HT-29 (cell line): ENCODE data around the gene CCDC180. TPM values are rescaled to one million over a fixed set of nuclear protein-coding genes. Genes with fewer than 3 reads are reported as not detected.
"Not testable (repeated sequence)": the region's sequence is repeated elsewhere in the genome, so short reads cannot be mapped to it uniquely, and the experiment has no call there.

Experiments
- DNase-seq: peaks from one replicate; pipeline ENCODE4 v3.0.0-alpha.2; 2015; ENCODE audit warnings: low spot score
- total RNA-seq: library from RNA; depleted of rRNA; stranded (reverse); fragments of >200 nt; shearing (Covaris generic); gene quantifications from 2 replicates; pipeline ENCODE4 v1.2.3, GENCODE V29; 2014; rRNA removed

Gene CCDC180
- total RNA-seq = 0.13 TPM in 1 of 2 replicates, not detected in the other

DNA sequence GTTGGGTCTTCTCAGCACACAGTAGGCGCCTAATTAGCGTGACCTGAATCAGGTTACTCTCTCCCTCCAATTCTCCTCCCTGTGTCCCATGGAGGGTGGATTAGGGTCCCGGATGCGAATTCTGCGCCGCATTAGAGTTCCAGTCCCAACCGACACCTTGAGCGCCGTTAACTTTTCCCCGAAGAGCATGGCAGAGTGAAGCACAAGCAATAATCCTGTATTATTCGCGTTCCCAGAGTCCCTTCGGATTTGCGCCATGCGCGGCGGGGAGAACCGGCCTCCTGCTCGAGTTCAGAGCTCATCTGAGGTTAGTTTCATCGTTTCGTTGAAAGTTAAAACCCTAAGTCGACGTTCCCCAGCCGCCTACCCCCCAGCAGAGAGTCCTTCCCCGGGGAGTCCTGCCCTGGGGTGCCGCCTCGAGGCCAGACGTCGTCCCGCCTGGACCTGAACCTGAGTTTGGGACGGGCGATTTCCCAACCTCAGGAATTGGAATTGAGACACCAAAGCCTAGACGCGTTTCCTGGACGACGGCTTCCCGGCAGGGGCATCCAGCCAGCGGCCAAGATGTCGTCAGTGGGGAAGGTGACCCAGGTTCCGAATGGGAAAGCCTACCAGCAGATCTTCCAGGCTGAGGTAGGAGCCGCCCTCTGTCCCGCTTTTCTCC, at the start of gene CCDC180:
CCDC180 (plus strand) TSS at position 160 of the 664 bp plus-strand sequence; CDS start at position 565, 405 bp downstream.
- no peak for DNase-seq

DNA sequence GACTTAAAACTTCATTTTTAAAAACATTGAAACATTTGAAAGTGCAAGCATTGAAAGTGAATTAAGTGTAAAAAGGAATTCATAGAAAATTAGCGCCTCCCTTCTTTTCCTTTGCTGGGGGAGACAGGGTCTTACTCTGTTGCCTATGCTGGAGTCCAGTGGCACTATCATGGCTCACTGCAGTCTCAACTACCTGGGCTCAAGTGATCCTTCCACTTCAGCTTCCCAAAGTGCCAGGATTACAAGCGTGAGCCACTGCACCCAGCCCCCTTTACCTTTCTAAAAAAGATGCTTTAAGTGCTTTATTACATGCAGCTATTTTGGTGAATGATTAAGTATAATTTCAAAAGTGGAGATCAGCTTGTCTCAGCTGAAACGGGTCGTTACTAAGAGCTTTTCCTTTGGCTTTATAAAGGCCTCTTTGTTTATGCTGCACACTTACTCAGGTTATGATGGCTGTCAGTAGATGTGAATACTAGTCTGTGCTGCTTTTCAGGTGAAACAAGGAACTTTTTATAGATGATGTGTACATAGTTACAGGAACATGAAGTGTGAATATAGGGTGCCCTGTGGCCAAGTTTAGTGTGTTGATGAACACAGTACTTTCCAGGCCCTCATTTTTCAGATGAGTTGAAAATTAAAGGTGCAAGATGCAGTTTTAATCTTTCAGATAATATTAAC, 47.5 kb upstream of the CCDC180 start:
- DNase-seq = not testable (repeated sequence)

DNA sequence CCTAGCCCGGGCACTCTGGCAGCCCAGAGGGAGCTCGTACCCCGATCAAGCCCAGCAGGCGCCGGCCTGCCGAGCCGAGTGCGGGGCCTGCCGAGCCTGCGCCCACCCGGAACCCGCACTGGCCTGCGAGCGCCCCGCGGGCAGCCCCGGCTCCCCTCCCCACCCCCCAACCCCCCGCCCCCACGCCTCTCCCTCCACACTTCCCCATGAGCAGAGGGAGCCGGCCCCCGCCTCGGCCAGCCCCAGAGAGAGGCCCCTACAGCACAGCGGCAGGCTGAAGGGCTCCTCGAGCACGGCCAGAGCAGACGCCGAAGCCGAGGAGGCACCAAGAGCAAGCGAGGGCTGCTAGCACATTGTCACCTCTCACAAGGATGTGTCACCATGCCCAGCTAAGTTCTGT, 36.2 kb upstream of the CCDC180 start:
- no peak for DNase-seq

DNA sequence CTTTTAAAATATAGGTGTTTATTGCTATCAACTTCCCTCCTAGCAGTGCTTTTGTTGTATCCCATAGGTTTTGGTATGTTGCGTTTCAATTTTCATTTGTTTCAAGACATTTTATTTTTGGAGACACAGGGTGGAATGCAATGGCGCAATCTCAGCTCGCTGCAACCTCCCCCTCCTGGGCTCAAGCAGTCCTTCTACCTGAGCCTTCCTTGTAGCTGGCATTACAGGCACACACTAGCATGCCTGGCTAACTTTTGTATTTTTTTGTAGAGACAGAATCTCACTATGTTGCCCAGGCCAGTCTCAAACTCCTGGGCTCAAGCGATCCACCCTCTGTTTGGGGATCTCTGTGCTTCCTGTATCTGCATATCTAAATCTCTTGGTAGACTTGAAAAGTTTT, 35.4 kb upstream of the CCDC180 start:
- no peak for DNase-seq

DNA sequence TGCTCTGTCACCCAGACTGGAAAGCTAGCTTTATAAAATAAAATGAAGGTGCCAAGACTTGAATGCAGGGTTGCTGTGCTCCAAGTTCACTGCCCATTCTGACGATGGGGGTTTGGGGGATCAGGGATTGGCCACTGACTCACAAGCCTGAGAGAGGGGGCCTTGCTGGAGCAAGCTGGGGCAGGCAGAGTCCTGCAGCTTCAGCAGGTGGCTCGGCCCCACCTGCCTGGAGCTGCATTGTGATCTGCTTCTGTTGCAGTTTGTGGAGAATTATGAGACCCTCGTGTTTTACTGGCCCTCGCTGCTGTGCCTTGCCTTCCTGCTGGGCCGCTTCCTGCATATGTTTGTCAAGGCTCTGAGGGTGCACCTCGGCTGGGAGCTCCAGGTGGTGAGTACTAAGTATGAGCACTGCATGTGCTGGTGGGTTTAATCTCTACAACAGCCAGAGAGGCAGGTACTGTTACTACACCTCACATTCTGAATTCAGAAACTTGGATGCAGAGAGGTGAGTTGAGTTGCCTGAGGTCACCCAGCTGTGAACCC, 31.1 kb upstream of the CCDC180 start:
- no peak for DNase-seq

DNA sequence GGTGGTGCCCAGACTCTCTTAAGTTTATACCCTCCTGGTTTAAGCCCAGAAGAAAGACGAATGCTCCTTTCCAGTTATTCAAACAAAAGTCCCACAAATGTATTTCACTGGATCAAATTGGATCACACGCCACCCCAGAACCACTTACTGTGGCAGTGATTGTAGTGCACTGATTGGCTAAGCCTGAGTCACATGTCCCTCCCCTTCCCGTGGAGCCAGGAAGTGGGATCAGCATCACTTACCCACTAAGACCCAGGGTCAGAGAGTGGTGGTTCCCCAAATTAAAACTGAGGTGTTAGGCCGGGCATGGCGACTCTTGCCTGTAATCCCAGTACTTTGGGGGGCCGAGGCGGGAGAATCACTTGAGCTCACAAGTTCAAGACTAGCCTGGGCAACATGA, 29.5 kb upstream of the CCDC180 start:
- DNase-seq = no peak

DNA sequence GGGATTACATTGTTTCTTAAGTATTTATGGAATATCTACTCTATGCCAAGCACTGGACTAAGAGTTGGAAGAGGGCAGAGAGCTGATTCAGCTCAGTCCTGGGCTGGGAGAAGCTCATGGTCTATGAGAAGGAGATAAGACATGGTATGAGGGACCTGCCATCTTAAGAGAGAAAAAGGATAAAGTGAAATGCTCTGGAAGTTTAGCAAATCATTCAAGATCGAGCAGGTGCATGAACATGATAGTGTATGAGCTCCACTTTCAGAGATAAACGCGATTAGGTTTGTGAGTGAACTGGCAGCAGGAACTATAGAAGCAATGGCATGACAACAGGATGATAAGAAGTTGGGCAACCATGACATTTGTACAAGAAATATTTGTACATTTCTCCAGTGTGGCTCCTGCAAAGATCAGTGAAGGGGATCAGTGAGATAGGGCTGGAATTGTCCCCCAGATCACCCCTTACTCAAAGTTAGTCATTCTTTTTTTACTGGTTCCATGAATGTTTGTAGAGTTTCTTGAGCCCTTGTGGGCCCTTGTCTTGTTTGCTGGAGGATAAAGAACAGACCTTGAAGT, 26.6 kb upstream of the CCDC180 start:
- DNase-seq = no peak

DNA sequence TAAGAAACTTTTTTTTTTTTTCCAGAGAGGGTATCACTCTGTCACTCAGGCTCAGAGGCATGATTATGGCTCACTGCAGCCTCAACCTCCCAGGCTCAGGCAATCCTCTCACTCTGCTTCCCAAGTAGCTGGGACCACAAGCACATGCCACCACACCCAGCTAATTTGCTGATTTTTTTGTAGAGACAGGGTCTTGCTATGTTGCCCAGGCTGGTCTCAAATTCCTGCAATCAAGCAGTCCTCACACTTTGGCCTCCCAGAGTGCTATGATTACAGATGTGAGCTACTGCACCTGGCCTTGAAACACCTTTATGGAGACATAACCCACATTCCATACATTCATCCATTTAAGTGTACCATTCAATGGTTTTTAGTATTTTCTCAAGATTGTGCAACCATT, 23.7 kb upstream of the CCDC180 start:
- DNase-seq = no peak

DNA sequence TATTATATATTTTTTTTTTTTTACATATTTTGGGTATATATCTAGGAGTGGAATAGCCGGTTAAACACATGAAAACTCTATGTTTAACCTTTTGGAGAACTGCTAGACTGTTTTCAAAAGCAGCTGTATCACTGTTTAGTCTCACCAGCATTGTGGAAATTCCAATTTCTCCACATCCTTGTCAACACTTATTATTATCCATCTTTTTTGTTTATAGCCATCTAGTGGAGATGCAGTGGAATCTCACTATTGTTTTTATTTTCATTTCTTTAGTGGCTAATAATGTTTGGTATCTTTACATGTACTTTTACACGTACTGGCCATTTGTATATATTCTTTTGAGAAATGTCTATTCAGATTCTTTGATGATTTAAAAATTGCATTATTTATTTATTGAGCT, 22.7 kb upstream of the CCDC180 start:
- DNase-seq = no peak

DNA sequence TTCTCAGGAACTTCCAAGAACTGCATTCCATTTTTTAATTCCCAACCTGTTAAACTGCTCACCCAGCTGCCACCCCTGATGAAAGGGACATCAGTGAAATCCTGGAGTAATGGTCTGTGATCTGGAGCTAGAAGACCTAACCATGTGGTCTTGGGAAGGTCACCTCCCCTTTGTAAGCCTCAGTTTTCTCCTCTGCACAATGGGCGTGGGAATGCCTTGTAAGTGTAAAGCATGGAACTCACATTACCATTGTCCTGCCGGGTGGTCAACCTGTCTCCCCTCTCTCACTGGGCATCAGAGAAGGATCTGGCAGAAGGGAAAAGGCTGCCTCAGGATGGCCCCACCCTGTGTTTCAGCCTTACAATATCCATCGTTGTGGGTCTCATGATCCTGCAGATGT, 15.3 kb upstream of the CCDC180 start:
- DNase-seq = no peak

DNA sequence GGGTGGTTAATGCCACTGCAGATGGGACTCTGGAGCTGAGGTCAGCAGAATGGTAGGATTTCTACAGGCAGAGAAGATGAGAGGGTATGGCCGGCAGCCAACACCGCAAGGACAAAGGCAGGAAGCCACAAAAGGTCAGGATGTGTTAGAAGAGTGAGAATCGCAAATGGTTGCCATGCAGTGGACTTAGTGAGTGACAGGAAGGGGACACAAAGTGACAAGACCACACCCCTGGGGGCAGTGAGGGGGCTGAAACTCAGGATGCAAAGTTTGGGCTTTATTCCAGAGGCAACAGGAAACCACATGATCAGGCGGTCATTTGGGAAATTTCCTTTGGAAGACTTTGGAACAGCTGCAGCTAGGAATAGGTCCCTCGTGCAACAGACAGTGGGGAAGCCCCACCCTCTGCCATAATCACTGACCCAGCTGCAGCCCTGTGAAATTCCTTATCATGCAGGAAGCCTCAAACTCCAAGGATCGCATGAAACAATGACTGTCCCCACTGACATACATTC, 14.2 kb upstream of the CCDC180 start:
- no peak for DNase-seq

DNA sequence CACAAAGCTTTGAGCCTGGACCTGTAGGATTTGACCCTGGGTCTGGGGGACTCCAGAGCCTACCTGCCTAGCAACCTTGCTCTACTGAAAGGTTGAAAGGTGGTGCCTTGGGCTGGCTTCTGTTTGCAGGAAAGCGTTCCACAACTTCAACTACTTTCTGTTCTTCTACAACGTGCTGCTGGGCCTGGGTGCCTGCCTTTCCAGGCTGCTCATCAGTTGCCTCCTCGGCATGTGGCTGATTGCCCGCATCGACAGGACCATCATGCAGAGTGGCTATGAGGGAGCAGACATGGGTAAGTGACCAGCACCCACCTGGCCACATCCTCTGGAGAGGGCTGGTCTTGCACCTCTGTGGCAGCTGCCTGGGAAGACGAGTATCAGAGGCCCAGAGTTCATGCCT, 13.6 kb upstream of the CCDC180 start:
- DNase-seq = no peak

DNA sequence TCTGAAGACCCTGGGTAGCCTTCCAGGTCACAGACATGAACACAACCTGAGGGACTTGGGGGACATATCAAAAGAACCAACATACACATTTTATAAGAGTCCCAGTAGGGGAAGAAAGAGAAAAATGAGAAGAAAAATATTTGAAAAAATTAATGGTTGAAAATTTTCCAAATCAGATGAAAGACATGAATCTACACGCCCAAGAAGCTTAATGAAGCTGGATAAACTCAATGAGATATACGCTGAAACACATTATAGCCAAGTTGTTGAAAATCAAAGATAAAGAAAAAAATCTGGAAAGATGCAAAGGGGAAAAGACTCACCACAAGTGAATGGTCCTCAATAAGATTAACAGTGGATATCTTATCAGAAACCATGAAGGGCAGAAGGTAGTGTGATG, 9.6 kb upstream of the CCDC180 start:
- DNase-seq = no peak

DNA sequence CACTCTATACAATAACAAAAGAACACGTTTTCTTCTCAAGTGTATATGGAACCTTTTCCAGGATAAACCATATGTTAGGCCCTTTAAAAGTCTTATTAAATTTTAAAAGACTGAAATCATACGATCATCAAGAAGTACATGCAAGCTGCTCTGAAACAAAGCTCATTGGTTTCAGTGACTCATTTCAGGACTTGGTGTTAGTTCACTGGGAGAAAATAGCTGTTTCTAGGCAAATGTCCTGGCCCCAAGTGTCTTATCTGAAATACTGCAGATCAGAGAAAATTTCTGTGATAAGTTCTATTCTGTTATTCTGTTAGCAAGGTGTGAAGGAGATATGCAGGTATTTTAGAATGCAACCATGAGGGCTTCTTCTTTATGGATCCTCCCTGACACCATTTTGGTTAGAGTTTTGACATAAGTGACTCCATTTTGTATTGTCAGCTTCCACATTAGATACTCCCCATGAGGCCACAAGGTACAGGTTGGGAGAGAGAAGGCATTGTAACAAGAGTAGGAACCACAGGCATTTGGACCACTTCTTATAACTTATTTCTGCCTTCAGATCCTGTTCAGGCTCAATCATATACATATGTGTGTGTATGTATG, 7.5 kb upstream of the CCDC180 start:
- DNase-seq = no peak

DNA sequence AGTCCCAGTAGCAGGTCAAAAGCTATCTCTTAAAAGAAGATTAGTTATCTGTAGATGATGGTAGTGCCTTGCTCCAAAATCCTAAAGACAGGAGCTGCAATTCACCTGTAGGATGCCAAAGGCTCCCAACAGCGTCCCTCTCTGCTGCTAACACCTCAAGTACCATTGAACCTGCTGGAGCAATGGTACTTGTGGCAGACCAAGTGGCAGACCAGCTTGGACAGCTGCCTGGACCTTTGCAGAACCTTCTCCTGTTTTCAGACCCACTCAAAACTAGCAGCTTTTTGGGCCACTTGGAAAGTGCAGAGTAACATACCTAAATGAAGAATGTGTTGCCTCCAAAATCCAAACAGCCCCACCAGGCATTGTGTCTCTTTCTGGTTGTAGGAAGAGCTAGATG, 6.9 kb upstream of the CCDC180 start:
- DNase-seq = no peak

DNA sequence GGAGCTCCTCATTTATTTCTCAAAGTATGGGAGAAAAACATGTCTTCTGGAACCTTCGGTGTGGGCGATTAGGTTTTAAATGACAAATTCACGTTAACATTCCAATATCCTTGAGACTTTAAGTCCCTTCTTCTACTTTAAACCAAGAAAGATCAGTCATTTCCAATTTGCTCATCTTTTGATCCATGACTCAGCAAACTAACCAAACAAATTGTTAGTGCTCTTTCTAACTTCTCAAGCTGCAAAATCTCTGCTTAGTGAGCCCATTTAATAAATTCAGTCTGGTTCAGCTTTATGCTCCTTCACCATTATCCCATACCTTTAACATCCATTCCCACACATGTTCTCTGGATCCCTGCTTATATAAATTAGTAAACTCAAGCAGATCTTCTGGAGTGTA, 5.5 kb upstream of the CCDC180 start:
- no peak for DNase-seq

DNA sequence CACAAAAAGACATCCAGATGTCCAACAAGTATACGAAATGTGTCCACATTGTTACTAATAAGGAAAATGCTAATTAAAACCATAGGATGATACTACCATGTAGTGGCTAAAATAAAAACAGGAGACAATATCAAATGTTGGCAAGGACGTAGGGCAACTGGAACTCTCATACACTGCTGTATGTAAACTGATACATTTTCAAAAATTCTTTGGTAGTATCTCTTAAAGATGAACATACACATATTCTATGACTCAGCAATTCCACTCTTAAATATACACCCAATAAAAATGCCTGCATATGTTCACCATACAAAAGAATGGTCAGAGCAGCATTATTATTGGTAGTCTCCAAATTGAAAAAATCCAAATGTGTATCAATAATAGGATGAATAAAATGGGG, 2.9 kb upstream of the CCDC180 start:
- DNase-seq = no peak

DNA sequence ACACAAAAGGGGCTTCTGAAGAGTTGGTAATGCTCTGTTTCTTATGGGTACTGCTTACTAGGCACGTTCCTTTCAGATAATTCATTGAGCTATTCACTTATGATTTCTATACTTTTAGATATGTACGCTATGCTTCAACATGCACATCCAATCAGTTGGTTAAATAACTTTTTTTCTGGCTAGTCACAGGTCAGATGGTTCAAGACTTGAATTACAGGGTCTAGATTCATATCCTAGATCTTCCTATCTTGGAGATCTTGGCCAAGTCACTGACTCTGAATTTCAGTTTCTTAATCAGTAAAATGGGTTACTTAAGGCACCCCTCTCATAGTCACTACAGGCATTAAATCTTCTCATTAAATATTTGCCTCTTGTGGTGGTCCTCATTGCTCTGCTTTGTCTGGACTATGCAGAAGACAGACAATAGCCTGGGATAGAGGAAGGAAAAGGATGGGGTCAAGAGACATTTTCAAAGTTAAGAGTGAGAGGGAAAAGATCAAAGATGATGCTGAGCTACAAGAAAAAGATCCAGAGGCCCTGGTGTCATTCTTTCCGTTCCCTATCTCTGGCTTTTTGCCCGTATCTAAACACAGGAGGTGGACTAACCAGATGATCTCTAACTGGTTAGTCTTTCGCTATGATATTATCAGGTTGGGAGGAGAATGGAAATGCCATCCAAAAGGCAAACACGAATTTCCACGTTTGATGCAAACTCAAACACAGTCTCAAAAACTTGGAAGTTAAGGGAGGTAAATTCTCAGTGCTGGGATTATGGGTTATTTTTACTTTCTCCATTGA, 1.8 kb upstream of the CCDC180 start:
- DNase-seq = no peak

DNA sequence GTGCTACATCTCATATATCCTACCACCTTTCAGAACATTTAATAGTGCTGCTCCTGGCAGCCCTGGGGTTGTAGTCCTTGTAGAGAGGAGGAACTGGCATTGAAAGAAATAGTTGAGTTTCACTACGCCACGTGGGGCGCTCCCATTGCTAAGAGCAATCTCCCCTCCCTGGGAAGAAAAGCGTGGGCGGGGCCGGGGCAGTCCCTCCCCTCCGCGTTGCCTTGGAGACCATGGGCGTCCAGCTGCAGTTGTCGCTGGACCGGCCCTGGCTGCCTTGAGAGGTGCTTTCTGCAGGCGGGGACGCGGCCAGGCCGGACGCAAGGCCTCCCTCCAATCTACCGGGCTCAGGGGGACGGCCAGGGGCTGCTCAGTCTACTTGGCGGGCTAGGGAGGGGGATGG, 368 bp upstream of the CCDC180 start:
- DNase-seq = peak; percentile 67

DNA sequence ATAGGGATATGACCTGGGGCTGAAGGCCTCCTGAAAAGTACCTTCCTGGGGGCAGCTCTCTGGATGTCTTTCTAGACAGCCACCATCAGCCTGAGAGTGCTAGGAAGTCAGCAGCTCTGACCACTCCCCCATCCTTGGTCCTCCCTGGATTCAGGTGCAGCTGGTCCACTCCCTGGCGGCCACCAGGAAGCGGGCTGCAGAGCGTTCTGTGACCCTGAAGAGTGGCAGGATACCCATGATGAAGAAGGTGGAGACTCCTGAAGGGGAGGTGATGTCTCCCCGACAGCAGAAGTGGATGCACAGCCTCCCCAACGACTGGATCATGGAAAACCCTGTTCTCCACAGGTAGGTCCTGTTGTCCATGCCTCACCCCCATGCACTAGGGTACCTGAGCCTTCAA, 1.8 kb downstream of the CCDC180 start:
- DNase-seq = no peak

DNA sequence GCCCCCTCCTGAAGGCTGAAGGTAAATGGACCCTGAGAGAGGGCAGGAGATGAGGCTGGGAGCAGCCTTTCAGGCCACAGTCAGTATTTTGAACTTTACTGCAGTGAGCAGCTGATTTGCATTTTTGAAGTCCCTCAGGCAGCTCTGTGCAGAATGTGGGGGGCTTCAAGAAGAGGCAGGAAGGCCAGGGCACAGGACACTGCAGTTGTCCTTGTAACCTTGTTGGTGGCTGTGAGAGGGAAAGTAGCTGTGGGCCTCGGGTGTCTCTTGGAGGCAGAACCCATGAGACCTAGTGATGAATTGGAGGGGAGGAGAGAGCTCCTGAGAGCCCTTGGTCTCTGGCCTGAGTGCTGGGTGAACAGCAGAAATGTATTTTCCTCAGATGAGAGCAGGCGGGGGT, 2.6 kb downstream of the CCDC180 start:
- DNase-seq = no peak
